ENCODE results near the gene TTYH3. TPM values are rescaled to one million over a fixed set of nuclear protein-coding genes. Genes with fewer than 3 reads are reported as not detected.

TTYH3 gene
- total RNA-seq, 1 experiment from 2014 or later: 114 TPM

GRCh38 chr7:2663121-2663886, 31.5 kb downstream of the TTYH3 start:
- Histone ChIP-seq H3K27me3 (ENCODE audit: insufficient read depth, low read depth) (no peaks in the 10 kb centered on the region), H3K4me2 (no peak overlapping the region), H3K27ac (no peak overlapping the region), H3K9me2 (ENCODE audit: insufficient read depth) (no peaks in the 10 kb centered on the region), H3F3A (ENCODE audit: insufficient read depth, low read depth) (no peaks in the 10 kb centered on the region; the same call in 1 of the 2 replicates), H3K4me3 (no peak overlapping the region), H3K79me2 (ENCODE audit: low read depth) (no peaks in the 10 kb centered on the region), H3K4me1 (replicated peaks; ENCODE audit: insufficient read depth) (no peaks in the 10 kb centered on the region), H3K36me3 (ENCODE audit: low read depth) (no peaks in the 10 kb centered on the region), H4K20me1 (ENCODE audit: insufficient read depth) (peaks cover 4% of the 10 kb centered on the region; the same call in 1 of the 2 replicates), H3K9me3 (ENCODE audit: insufficient read depth, low read depth) (no peaks in the 10 kb centered on the region), H2AFZ (no peak overlapping the region)
- POLR2A ChIA-PET (ENCODE audit: unreplicated experiment): no interaction called here
- BruUV-seq (replicated peaks): no TSS peak
- DNase-seq: no peak
- no peak for TF ChIP-seq EZH2 (IDR thresholded peaks at IDR 0.05; ENCODE audit: low read depth)
- TF ChIP-seq, protein P1, sequence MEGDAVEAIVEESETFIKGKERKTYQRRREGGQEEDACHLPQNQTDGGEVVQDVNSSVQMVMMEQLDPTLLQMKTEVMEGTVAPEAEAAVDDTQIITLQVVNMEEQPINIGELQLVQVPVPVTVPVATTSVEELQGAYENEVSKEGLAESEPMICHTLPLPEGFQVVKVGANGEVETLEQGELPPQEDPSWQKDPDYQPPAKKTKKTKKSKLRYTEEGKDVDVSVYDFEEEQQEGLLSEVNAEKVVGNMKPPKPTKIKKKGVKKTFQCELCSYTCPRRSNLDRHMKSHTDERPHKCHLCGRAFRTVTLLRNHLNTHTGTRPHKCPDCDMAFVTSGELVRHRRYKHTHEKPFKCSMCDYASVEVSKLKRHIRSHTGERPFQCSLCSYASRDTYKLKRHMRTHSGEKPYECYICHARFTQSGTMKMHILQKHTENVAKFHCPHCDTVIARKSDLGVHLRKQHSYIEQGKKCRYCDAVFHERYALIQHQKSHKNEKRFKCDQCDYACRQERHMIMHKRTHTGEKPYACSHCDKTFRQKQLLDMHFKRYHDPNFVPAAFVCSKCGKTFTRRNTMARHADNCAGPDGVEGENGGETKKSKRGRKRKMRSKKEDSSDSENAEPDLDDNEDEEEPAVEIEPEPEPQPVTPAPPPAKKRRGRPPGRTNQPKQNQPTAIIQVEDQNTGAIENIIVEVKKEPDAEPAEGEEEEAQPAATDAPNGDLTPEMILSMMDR (conservative IDR thresholded peaks at IDR 0.05): no peak
- intact Hi-C loops (cut with micrococcal nuclease; ENCODE audit: unreplicated experiment): no loop called here
- CTCF ChIA-PET: no interaction called here

DNA sequence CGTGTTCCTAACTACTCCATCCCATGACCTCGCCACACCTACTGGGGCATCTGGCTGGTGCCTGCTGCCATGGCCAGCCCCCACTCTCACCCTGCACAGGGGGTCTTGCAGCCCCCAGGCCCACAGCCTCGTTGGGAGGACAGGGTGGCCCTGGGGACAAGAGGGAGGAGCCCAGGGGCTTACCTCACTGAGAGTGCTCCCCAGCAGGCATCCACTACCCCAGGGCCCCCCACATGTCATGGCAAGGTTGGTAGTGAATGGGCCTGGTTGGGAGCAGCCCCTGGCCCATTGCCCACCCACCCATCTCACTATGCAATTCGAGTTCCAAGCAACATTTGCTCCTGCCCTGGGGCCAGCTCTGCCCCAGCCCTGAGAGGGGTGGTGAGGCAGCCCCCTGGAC, 32.2 kb downstream of the TTYH3 start:
- CTCF ChIA-PET: no interaction called here
- Histone ChIP-seq H3K27me3 (ENCODE audit: insufficient read depth, low read depth) (no peaks in the 10 kb centered on the region), H2AFZ (no peak overlapping the region), H3F3A (ENCODE audit: insufficient read depth, low read depth) (no peaks in the 10 kb centered on the region; the same call in 1 of the 2 replicates), H4K20me1 (ENCODE audit: insufficient read depth) (peaks cover 2% of the 10 kb centered on the region; the same call in 1 of the 2 replicates), H3K9me3 (ENCODE audit: insufficient read depth, low read depth) (no peaks in the 10 kb centered on the region), H3K79me2 (ENCODE audit: low read depth) (no peaks in the 10 kb centered on the region), H3K4me3 (no peak overlapping the region), H3K4me1 (replicated peaks; ENCODE audit: insufficient read depth) (no peaks in the 10 kb centered on the region), H3K9me2 (ENCODE audit: insufficient read depth) (no peaks in the 10 kb centered on the region), H3K4me2 (no peak overlapping the region), H3K36me3 (ENCODE audit: low read depth) (no peaks in the 10 kb centered on the region), H3K27ac (no peak overlapping the region)
- BruUV-seq (replicated peaks): no TSS peak
- POLR2A ChIA-PET (ENCODE audit: unreplicated experiment): no interaction called here
- intact Hi-C loops (cut with micrococcal nuclease; ENCODE audit: unreplicated experiment): no loop called here
- no peak for DNase-seq
- no peak for TF ChIP-seq EZH2 (IDR thresholded peaks at IDR 0.05; ENCODE audit: low read depth)
- TF ChIP-seq, protein P1 (conservative IDR thresholded peaks at IDR 0.05): no peak

GRCh38 chr7:2665359-2665791, 33.6 kb downstream of the TTYH3 start:
- CTCF ChIA-PET: interaction anchor here (0.7 to 1.1 kb wide), 2 partner anchors 29 to 63 kb away, joined by 3 to 10 read pairs; no protein-coding TSS in a partner anchor
- Histone ChIP-seq H2AFZ (no peak overlapping the region), H3K79me2 (ENCODE audit: low read depth) (no peaks in the 10 kb centered on the region), H3K4me2 (no peak overlapping the region), H4K20me1 (ENCODE audit: insufficient read depth) (peaks cover 2% of the 10 kb centered on the region; the same call in 1 of the 2 replicates), H3K27me3 (ENCODE audit: insufficient read depth, low read depth) (no peaks in the 10 kb centered on the region), H3K36me3 (ENCODE audit: low read depth) (no peaks in the 10 kb centered on the region), H3K4me3 (no peak overlapping the region), H3K4me1 (replicated peaks; ENCODE audit: insufficient read depth) (0 out of 2 replicates have a peak, but pooled peaks cover under 1% of the 10 kb centered on the region), H3K9me3 (ENCODE audit: insufficient read depth, low read depth) (no peaks in the 10 kb centered on the region), H3F3A (ENCODE audit: insufficient read depth, low read depth) (no peaks in the 10 kb centered on the region; the same call in 1 of the 2 replicates), H3K27ac (no peak overlapping the region), H3K9me2 (ENCODE audit: insufficient read depth) (no peaks in the 10 kb centered on the region)
- intact Hi-C loops (cut with micrococcal nuclease; ENCODE audit: unreplicated experiment): no loop called here
- no peak for DNase-seq
- BruUV-seq (replicated peaks): no TSS peak
- TF ChIP-seq EZH2 (IDR thresholded peaks at IDR 0.05; ENCODE audit: low read depth): no peak
- TF ChIP-seq, protein P1 (conservative IDR thresholded peaks at IDR 0.05): no peak
- POLR2A ChIA-PET (ENCODE audit: unreplicated experiment): interaction anchor here (0.6 kb wide), 1 partner anchor 34 kb away, joined by 3 read pairs; the partner anchor contains the start of gene TTYH3
